GM12878 (cell line): ENCODE data around the gene NRXN3.

Experiments
- GATAD2B ChIP-seq: fragments of 450-650 bp; conservative IDR thresholded peaks from 2 replicates; pipeline ENCODE4 v1.6.1; 2017; ENCODE audit warnings: low read depth, mild to moderate bottlenecking, moderate library complexity
- POLR2AphosphoS5 ChIP-seq: IDR thresholded peaks from 2 replicates; pipeline ENCODE4 v1.6.1; 2011; ENCODE audit warnings: mild to moderate bottlenecking, low read length, inconsistent platforms
- RCOR1 ChIP-seq: conservative IDR thresholded peaks from 2 replicates; pipeline ENCODE4 v1.6.1; 2012; ENCODE audit warnings: low read depth, low read length, improper control_type of control experiment
- SMAD1 ChIP-seq: fragments of 450-650 bp; IDR thresholded peaks from 2 replicates; pipeline ENCODE4 v1.6.1; 2018; ENCODE audit warnings: mild to moderate bottlenecking, low read depth; ENCODE audit not compliant: partially characterized antibody
- TF ChIP-seq, protein P1 (sequence below): fragments of 450-650 bp; IDR thresholded peaks from 2 replicates; pipeline ENCODE4 v1.6.1; 2017; ENCODE audit warnings: mild to moderate bottlenecking, low read depth, inconsistent platforms; ENCODE audit not compliant: poor library complexity, severe bottlenecking
- TF ChIP-seq, protein P2 (sequence below), 3 experiments: IDR thresholded peaks in 2 of 3; conservative IDR thresholded peaks in 1 of 3; 2 replicates each; pipeline ENCODE4 v1.5.1; 2011; ENCODE audit warnings: low read depth in 3 of 3, low read length in 3 of 3, mild to moderate bottlenecking in 3 of 3, control low read depth in 2 of 3, moderate library complexity in 2 of 3, inconsistent platforms in 1 of 3, mixed read lengths in 1 of 3; ENCODE audit not compliant: control insufficient read depth in 2 of 3, insufficient read depth in 1 of 3; ENCODE audit errors: extremely low read depth in 1 of 3

DNA sequence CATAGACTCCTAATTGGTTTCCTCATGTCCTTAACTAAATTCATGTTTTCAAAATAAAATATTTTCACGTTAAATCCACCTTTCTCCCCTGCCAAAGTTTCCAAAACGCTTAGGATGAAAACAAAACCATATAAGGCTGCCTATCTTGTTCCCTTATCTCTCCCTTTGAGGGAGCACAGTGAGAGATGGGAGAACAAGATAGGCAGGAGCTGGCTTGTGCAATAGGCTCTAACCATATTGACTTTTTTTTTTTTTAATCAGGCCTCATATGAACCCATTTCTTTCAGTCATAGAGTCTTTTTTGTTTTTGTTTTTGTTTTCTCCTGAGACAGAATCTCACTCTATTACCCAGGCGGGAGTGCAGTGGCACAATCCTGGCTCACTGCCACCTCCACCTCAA lies 184.9 kb downstream of the NRXN3 start:
- TF ChIP-seq GATAD2B (no peak), RCOR1 (no peak), POLR2AphosphoS5 (no peak), SMAD1 (no peak)
- TF ChIP-seq, protein P1, sequence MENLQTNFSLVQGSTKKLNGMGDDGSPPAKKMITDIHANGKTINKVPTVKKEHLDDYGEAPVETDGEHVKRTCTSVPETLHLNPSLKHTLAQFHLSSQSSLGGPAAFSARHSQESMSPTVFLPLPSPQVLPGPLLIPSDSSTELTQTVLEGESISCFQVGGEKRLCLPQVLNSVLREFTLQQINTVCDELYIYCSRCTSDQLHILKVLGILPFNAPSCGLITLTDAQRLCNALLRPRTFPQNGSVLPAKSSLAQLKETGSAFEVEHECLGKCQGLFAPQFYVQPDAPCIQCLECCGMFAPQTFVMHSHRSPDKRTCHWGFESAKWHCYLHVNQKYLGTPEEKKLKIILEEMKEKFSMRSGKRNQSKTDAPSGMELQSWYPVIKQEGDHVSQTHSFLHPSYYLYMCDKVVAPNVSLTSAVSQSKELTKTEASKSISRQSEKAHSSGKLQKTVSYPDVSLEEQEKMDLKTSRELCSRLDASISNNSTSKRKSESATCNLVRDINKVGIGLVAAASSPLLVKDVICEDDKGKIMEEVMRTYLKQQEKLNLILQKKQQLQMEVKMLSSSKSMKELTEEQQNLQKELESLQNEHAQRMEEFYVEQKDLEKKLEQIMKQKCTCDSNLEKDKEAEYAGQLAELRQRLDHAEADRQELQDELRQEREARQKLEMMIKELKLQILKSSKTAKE: no peak
- TF ChIP-seq, protein P2, sequence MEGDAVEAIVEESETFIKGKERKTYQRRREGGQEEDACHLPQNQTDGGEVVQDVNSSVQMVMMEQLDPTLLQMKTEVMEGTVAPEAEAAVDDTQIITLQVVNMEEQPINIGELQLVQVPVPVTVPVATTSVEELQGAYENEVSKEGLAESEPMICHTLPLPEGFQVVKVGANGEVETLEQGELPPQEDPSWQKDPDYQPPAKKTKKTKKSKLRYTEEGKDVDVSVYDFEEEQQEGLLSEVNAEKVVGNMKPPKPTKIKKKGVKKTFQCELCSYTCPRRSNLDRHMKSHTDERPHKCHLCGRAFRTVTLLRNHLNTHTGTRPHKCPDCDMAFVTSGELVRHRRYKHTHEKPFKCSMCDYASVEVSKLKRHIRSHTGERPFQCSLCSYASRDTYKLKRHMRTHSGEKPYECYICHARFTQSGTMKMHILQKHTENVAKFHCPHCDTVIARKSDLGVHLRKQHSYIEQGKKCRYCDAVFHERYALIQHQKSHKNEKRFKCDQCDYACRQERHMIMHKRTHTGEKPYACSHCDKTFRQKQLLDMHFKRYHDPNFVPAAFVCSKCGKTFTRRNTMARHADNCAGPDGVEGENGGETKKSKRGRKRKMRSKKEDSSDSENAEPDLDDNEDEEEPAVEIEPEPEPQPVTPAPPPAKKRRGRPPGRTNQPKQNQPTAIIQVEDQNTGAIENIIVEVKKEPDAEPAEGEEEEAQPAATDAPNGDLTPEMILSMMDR (IDR thresholded peaks at IDR 0.05 in 2 of 3, conservative IDR thresholded peaks at IDR 0.05 in 1 of 3; ENCODE audit: control insufficient read depth in 2 of 3, extremely low read depth in 1 of 3, insufficient read depth in 1 of 3, low read depth in 3 of 3, low read length in 3 of 3): no peak
